Measurements from ENCODE around the gene MAG. TPM values are rescaled to one million over a fixed set of nuclear protein-coding genes. Genes with fewer than 3 reads are reported as not detected.
A peak's percentile ranks its signal among the peaks of the same experiment; 100 is the strongest.

MAG gene
- total and polyA plus RNA-seq, 2 of the 13 experiments (the other 11 are each of a cell fraction or from before 2014, with no cell fraction given) = 0.20 to 1.3 TPM

- TF ChIP-seq ZNF720 (CRISPR knock-in tag; IDR thresholded peaks at IDR 0.05) = no peak
- peak; percentile 76; the same call in 1 of the 2 replicates for TF ChIP-seq MYC (CRISPR knock-in tag; IDR thresholded peaks at IDR 0.05; ENCODE audit: borderline replicate concordance)
- no peak for TF ChIP-seq SP1 (IDR thresholded peaks at IDR 0.05)
- TF ChIP-seq SP1 (CRISPR knock-in tag; IDR thresholded peaks at IDR 0.05) = 0 out of 2 replicates have a peak, but pooled peaks have one; percentile 20
- peak; percentile 62; the same call in 1 of the 2 replicates for TF ChIP-seq ZIK1 (CRISPR knock-in tag; IDR thresholded peaks at IDR 0.05; ENCODE audit: borderline replicate concordance, low read depth)
- peak; percentile 79; the same call in 1 of the 2 replicates for TF ChIP-seq MAZ (IDR thresholded peaks at IDR 0.05; ENCODE audit: borderline replicate concordance, low read depth, low read length)
- TF ChIP-seq MAZ (CRISPR knock-in tag; IDR thresholded peaks at IDR 0.05; ENCODE audit: low read depth) = no peak
- no peak for TF ChIP-seq ZNF550 (CRISPR knock-in tag; IDR thresholded peaks at IDR 0.05; ENCODE audit: borderline replicate concordance)
- peak; percentile 28 for TF ChIP-seq XRCC5 (optimal IDR thresholded peaks at IDR 0.05; ENCODE audit: low read length)
- peak; percentile 48; the same call in 1 of the 2 replicates for TF ChIP-seq ZNF503 (CRISPR knock-in tag; IDR thresholded peaks at IDR 0.05)
- TF ChIP-seq ZNF563 (CRISPR knock-in tag; IDR thresholded peaks at IDR 0.05) = no peak
- peak; percentile 35; the same call in 1 of the 2 replicates for TF ChIP-seq MAX (IDR thresholded peaks at IDR 0.05)
- TF ChIP-seq ZNF678 (CRISPR knock-in tag; IDR thresholded peaks at IDR 0.05) = peak; percentile 56; the same call in 1 of the 2 replicates
- TF ChIP-seq ETV6 (CRISPR knock-in tag; conservative IDR thresholded peaks at IDR 0.05) = no peak
- TF ChIP-seq SP4 (CRISPR knock-in tag; IDR thresholded peaks at IDR 0.05) = no peak
- peak; percentile 33; the same call in 1 of the 2 replicates for TF ChIP-seq KDM5B (CRISPR knock-in tag; IDR thresholded peaks at IDR 0.05; ENCODE audit: borderline replicate concordance)
- peak; percentile 68; the same call in 1 of the 2 replicates for TF ChIP-seq MEIS1 (CRISPR knock-in tag; IDR thresholded peaks at IDR 0.05; ENCODE audit: borderline replicate concordance)
- TF ChIP-seq SNAPC4 (CRISPR knock-in tag; IDR thresholded peaks at IDR 0.05) = no peak
- peak; percentile 44; the same call in 1 of the 2 replicates for TF ChIP-seq DRAP1 (CRISPR knock-in tag; IDR thresholded peaks at IDR 0.05)
- TF ChIP-seq DR1 (CRISPR knock-in tag; IDR thresholded peaks at IDR 0.05) = no peak
- 0 out of 2 replicates have a peak, but pooled peaks have one; percentile 2 for TF ChIP-seq ZNF691 (CRISPR knock-in tag; IDR thresholded peaks at IDR 0.05; ENCODE audit: borderline replicate concordance, low read depth)
Observed at GRCh38 chr19:35247526-35248309, 44.2 kb upstream of the MAG start (continued).
